ENCODE measurements around the gene GIMD1.
"Not testable (repeated sequence)": the region's sequence is repeated elsewhere in the genome, so short reads cannot be mapped to it uniquely, and the experiment has no call there.

The GIMD1 gene

GRCh38 chr4:106351016-106351415 is 17.6 kb downstream of the GIMD1 start:
- no peak for DNase-seq (ENCODE audit: low spot score)

DNA sequence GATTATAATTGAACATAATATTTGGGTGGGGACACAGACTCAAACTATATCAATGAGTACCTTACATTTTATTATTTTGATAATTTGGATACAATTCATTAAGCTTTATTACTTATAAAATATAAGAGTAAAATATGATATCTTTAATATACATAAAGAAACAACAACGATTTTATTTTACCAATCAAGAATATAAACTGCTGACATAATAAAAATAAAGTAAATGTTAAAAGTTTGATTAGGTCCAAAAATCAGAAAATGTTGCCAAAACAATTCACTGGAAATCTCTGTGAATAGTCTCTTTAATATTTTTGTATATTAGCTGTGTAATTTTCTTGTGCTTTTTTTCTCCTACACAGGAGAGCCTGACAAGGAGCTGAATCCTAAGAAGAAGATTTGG is 21.4 kb downstream of the GIMD1 start:
- no peak for DNase-seq (ENCODE audit: low spot score)

- no peak for DNase-seq (ENCODE audit: low spot score)
Observed at GRCh38 chr4:106344647-106344970, 24.0 kb downstream of the GIMD1 start.

DNA sequence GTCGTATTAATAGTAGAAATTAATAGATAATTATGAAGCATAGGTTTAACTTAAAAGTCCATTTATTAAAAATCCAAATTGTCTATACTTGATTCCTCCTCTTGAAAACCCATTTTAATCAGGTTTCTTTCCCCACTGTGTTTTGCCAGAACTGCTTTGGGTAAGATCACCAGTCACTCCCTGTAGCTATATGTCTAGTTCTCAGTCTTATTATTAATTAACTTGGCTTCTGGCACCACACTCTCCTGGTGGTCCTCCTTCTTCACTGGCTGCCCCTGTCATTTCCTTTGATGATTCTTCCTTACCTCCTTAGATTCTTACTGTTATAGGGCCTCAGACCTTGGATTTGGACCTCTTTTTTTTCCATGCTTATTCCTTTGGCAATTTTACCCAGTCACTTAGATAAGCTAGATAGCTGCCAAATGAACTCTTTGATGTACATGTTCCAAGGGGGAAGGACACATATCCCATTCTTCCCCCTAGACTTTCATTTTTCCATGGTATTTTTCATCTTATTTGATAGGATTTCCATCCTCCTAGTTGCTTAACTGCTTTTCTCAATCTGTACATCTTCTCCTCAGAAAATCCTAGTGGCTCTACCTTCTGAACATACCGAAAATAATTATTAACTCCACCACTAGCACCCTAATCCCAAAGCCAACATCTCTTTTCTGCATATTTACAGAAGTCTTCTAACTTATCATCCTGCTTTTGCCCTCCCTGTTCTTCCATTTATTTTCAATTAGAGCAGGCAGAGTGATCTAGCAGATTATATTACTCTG is 24.5 kb downstream of the GIMD1 start:
- DNase-seq (ENCODE audit: low spot score) = no peak

DNA sequence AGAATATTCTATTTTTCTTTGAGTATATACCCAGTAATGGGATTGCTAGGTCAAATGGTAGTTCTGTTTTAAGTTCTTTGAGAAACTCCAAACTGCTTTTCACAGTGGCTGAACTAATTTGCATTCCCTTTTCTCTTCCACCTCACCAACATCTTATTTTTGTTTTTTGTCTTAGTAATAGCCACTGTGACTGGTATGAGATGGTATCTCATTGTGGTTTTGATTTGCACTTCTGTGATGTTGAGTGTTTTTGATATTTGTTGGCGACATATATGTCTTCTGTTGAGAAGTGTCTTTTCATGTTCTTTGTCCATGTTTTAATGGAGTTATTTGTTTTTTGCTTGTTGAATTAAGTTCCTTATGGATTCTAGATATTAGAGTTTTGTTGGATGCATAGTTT is 27.8 kb downstream of the GIMD1 start:
- no peak for DNase-seq (ENCODE audit: low spot score)

GRCh38 chr4:106339431-106339830 is 29.1 kb downstream of the GIMD1 start:
- DNase-seq (ENCODE audit: low spot score) = no peak

DNA sequence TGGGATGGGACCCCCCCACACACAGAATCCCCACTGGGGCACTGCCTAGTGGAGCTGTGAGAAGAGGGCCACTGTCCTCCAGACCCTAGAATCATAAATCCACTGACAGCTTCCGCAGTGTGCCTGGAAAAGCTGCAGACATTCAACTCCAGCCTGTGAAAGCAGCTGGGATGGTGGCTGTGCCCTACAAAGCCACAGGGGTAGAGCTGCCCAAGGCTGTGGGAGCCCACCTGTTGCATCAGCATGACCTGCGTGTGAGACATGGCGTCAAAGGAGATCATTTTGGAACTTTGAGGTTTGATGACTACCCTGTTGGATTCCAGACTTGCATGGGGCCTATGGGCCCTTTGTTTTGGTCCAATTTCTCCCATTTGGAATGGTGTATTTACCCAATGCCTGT is 29.9 kb downstream of the GIMD1 start:
- DNase-seq (ENCODE audit: low spot score) = no peak

DNA sequence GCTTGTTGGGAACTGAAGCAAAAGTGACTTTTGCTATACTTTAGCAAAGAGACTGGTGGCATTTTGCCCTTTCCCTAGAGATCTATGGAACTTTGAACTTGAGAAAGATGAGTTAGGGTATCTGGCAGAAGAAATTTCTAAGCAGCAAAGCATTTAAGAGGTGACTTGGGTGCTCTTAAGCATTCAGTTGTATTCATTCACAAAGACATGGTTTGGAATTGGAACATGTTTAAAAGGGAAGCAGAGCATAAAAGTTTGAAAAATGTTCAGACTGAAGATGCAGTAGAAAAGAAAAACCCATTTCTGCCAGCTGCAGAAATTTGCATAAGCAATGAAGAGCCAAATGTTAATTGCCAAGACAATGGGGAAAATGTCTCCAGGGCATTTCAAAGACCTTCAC is 30.7 kb downstream of the GIMD1 start:
- no peak for DNase-seq (ENCODE audit: low spot score)

GRCh38 chr4:106336618-106337017 is 32.0 kb downstream of the GIMD1 start:
- no peak for DNase-seq (ENCODE audit: low spot score)

GRCh38 chr4:106334741-106335470 is 33.7 kb downstream of the GIMD1 start:
- no peak for DNase-seq (ENCODE audit: low spot score)

- DNase-seq (ENCODE audit: low spot score) = no peak
Observed at GRCh38 chr4:106333186-106333585, 35.4 kb downstream of the GIMD1 start.

- DNase-seq (ENCODE audit: low spot score) = peak; percentile 10
Observed at GRCh38 chr4:106329041-106329618, 39.4 kb downstream of the GIMD1 start.

- no peak for DNase-seq (ENCODE audit: low spot score)
Observed at GRCh38 chr4:106325800-106326199, 42.8 kb downstream of the GIMD1 start.

GRCh38 chr4:106323119-106323518 is 45.5 kb downstream of the GIMD1 start:
- DNase-seq (ENCODE audit: low spot score) = no peak

DNA sequence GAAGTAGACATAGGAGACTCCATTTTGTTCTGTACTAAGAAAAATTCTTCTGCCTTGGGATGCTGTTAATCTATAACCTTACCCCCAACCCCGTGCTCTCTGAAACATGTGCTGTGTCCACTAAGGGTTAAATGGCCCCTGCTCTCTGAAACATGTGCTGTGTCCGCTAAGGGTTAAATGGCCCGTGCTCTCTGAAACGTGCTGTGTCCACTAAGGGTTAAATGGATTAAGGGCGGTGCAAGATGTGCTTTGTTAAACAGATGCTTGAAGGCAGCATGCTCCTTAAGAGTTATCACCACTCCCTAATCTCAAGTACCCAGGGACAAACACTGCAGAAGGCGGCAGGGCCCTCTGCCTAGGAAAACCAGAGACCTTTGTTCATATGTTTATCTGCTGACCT is 46.8 kb downstream of the GIMD1 start:
- not testable (repeated sequence) for DNase-seq (ENCODE audit: low spot score)

DNA sequence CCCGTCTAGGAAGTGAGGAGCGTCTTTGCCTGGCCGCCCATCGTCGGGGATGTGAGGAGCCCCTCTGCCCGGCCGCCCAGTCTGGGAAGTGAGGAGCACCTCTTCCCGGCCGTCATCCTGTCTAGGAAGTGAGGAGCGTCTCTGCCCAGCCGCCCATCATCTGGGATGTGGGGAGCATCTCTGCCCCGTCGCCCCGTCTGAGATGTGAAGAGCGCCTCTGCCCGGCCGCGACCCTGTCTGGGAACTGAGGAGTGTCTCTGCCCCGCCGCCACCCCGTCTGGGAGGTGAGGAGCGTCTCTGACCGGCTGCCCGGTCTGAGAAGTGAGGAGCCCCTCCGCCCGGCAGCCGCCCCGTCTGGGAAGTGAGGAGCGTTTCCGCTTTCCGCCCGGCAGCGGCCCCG is 47.4 kb downstream of the GIMD1 start:
- DNase-seq (ENCODE audit: low spot score) = not testable (repeated sequence)

DNA sequence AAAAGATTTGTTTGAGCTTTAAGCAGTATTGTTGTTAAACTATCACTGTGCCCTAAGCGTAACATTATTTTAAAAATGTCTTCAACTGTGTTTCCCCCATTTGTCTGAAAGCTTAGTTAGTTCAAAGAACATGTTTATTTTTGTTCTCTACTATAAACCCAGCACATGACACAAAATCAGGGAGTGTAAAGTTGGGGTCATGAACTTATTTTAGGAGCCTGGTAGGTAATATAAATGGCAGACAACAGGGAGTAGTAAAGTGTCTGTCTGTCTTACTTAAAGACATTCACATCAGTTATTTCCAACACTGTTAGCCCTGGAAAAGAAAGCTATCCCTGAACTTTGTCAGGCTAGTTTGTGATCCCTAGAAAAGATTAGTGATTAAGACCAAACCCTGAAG is 48.3 kb downstream of the GIMD1 start:
- no peak for DNase-seq (ENCODE audit: low spot score)

GRCh38 chr4:106318511-106318910 is 50.1 kb downstream of the GIMD1 start:
- no peak for DNase-seq (ENCODE audit: low spot score)

DNA sequence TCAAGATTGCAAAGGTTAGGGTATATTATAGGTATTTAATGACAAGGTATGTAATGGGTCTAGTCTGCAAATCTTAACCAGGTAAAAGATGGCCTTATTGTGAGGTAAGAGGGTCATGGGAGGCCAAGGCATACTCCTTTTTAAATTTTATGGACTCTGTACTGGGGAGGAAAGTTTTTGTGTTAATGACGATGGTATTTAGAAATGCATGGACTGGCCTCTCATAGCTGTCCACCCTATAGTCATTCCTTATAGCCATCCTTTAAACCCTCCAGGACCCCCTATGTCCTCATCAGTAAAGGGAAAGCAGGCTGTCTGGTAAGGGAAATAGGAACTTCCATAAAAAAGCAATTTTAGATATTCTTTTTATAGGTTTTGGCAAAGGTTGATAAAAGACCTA is 50.8 kb downstream of the GIMD1 start:
- no peak for DNase-seq (ENCODE audit: low spot score)

- peak; percentile 3 for DNase-seq (ENCODE audit: low spot score)
Observed at GRCh38 chr4:106316773-106317409, 51.7 kb downstream of the GIMD1 start.

GRCh38 chr4:106315968-106316772 is 52.4 kb downstream of the GIMD1 start, which contains the start of the genes AIMP1 and TBCK:
Gene AIMP1 (plus strand): TSS chr4:106316550. CDS start chr4:106325010, 8,460 bp downstream.
Gene TBCK (minus strand): TSS chr4:106316209. CDS start chr4:106308960, 7,249 bp downstream.
- peak; percentile 93 for DNase-seq (ENCODE audit: low spot score)
